CD4-positive, alpha-beta memory T cell (primary cell): ENCODE data around the gene LCE5A. TPM values are rescaled to one million over a fixed set of nuclear protein-coding genes. Genes with fewer than 3 reads are reported as not detected.

Experiments used
- CTCF ChIA-PET: fragments of 350-600 bp; sonication (Branson Sonifier 250); formaldehyde crosslinking; loops from one replicate; lab custom pipeline; 2021; ENCODE audit warnings: inconsistent platforms; ENCODE audit not compliant: partially characterized antibody; lab: Charles Lee
- POLR2A ChIA-PET: fragments of 350-600 bp; sonication (Branson Sonifier 250); formaldehyde crosslinking; loops from one replicate; lab custom pipeline; 2021; ENCODE audit not compliant: partially characterized antibody; lab: Charles Lee
- DNase-seq, 5 donors: peaks; one replicate each; pipeline versions ENCODE4 v3.0.0 to v3.0.0-alpha.2; 2020 to 2022; ENCODE audit warnings: mixed read lengths in 1 of 5
- H3K27ac ChIP-seq: one replicate; pipeline ENCODE4 v1.7.0; 2013; ENCODE audit warnings: low read depth, low read length
- H3K27me3 ChIP-seq: 2 replicates; pipeline ENCODE4 v1.7.0; 2013; ENCODE audit warnings: mild to moderate bottlenecking, low read length, moderate library complexity; ENCODE audit not compliant: insufficient read depth
- H3K36me3 ChIP-seq: 2 replicates; pipeline ENCODE4 v1.7.0; 2013; ENCODE audit warnings: mild to moderate bottlenecking, low read length, moderate library complexity; ENCODE audit not compliant: insufficient read depth
- H3K4me1 ChIP-seq: 2 replicates; pipeline ENCODE4 v1.7.0; 2013; ENCODE audit warnings: mild to moderate bottlenecking, low read length, moderate library complexity; ENCODE audit not compliant: insufficient read depth
- H3K4me3 ChIP-seq, 2 donors: one replicate each; pipeline ENCODE4 v1.7.0; 2013; ENCODE audit warnings: low read length in 2 of 2, mild to moderate bottlenecking in 1 of 2
- H3K9me3 ChIP-seq, 2 donors: one replicate each; pipeline ENCODE4 v1.7.0; 2013; ENCODE audit warnings: low read length in 2 of 2, control low read depth in 1 of 2; ENCODE audit not compliant: control insufficient read depth in 1 of 2
- H3K27ac Mint-ChIP-seq, 7 donors: one replicate each; pipeline ENCODE4 v1.8.0; 2020 to 2021; ENCODE audit warnings: mixed read lengths in 7 of 7, mild to moderate bottlenecking in 6 of 7, inconsistent platforms in 3 of 7, moderate library complexity in 3 of 7
- H3K27me3 Mint-ChIP-seq, 2 donors: one replicate each; pipeline ENCODE4 v1.8.0; 2020 to 2021; ENCODE audit warnings: mixed read lengths in 2 of 2
- H3K36me3 Mint-ChIP-seq, 2 donors: one replicate each; pipeline ENCODE4 v1.8.0; 2020 to 2021; ENCODE audit warnings: mixed read lengths in 2 of 2, inconsistent platforms in 1 of 2, mild to moderate bottlenecking in 1 of 2
- H3K4me1 Mint-ChIP-seq, 4 donors: one replicate each; pipeline ENCODE4 v1.8.0; 2020 to 2021; ENCODE audit warnings: mixed read lengths in 4 of 4, mild to moderate bottlenecking in 1 of 4
- H3K4me3 Mint-ChIP-seq, 8 donors: one replicate each; pipeline ENCODE4 v1.8.0; 2020 to 2021; ENCODE audit warnings: mixed read lengths in 8 of 8, mild to moderate bottlenecking in 7 of 8, moderate library complexity in 6 of 8, inconsistent platforms in 3 of 8
- H3K9me3 Mint-ChIP-seq, 8 donors: one replicate each; pipeline ENCODE4 v1.8.0; 2020 to 2021; ENCODE audit warnings: mixed read lengths in 8 of 8, mild to moderate bottlenecking in 5 of 8, inconsistent platforms in 3 of 8, moderate library complexity in 1 of 8
- intact Hi-C: fragments of 100-400 bp; cut with micrococcal nuclease; formaldehyde crosslinking; loops from one replicate; pipeline ENCODE4 v1.15.1; 2023
- polyA plus RNA-seq, 2 donors: library from polyadenylated mRNA; unstranded; fragments of 300-500 nt; fragmentation: Illumina TruSeq; gene quantifications; one replicate each; pipeline ENCODE4 v1.2.3, GENCODE V29; 2021
- total RNA-seq, 2 experiments: library from RNA; stranded (reverse); gene quantifications; one replicate each; pipeline ENCODE4 v1.2.3, GENCODE V29; 2021

Gene LCE5A
- total and polyA plus RNA-seq, 4 experiments from 2014 or later: not detected

DNA sequence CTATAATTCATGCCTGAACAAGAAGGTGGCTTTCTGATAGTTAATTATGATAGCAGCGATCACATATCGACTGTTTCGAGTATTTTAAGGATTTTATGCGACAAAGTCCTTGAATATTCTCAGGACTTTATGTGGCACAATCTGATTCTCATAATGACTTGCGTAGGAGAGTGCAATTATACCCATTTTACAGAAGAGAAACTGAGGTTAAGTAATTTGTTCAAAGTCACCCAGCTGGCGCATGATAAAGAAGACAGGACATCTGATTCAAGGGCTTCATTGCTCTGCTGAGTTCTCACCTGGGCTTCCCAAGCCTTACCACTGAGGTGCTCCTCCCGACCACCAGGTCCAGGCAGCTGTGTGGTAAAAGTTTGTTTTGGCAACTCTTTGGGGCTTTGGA lies 5.5 kb downstream of the LCE5A start:
- Histone ChIP-seq H3K36me3 (no peaks in the 10 kb centered on the region), H3K27me3 (peaks cover 30% of the 10 kb centered on the region), H3K4me1 (no peaks in the 10 kb centered on the region), H3K9me3 (no peaks in the 10 kb centered on the region), H3K27ac (no peak overlapping the region), H3K4me3 (no peak overlapping the region)
- Mint-ChIP-seq H3K4me3 (no peak overlapping the region), H3K27ac (no peak overlapping the region), H3K9me3 (peaks cover 0 to 3% (median 0%) of the 10 kb centered on the region in 8 donors), H3K36me3 (no peaks in the 10 kb centered on the region), H3K27me3 (peaks cover 41 to 44% of the 10 kb centered on the region in 2 donors), H3K4me1 (peaks cover 4 to 11% (median 6%) of the 10 kb centered on the region in 4 donors)
- intact Hi-C loops: no loop called here
- POLR2A ChIA-PET: no interaction called here
- DNase-seq: no peak
- CTCF ChIA-PET: no interaction called here

DNA sequence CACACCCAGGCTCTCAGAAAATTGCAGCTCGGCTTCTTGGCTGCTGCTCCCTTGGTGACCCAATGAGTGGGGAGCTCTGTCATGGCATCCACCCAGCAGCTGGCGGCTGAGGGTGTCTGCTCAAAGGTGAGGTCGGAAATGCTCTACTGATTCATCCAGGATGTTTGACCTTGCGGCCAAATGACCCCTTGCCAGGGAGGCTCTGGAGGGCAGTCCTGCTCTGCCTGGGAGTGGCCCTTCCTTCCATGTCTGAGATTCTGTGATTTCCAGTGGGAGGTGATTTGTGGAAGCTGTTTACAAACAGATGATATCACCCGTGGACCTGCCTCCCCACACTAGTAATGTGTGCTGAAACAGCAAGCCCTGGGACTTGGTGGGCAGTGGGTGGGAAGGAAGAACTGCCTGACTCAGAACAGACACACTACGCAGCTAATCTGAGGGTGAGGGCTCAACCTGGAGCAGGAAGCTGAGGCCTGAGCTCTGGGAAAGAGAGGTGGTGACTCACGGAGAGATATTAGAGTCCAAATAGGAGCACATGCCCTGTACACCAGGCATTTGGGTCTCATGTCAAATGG lies 6.7 kb downstream of the LCE5A start:
- ChIA-PET POLR2A (no interaction called here), CTCF (no interaction called here)
- no peaks in the 10 kb centered on the region for H3K4me1 ChIP-seq
- no peak overlapping the region for H3K27ac Mint-ChIP-seq
- H3K36me3 Mint-ChIP-seq: no peaks in the 10 kb centered on the region
- no peak overlapping the region for H3K27ac ChIP-seq
- H3K4me3 Mint-ChIP-seq: no peak overlapping the region
- H3K4me1 Mint-ChIP-seq: peaks cover 4 to 11% (median 6%) of the 10 kb centered on the region in 4 donors
- no peaks in the 10 kb centered on the region for H3K9me3 Mint-ChIP-seq
- intact Hi-C loops: no loop called here
- H3K36me3 ChIP-seq: no peaks in the 10 kb centered on the region
- no peaks in the 10 kb centered on the region for H3K9me3 ChIP-seq
- H3K4me3 ChIP-seq: no peak overlapping the region
- H3K27me3 ChIP-seq: peaks cover 30% of the 10 kb centered on the region
- DNase-seq: no peak
- H3K27me3 Mint-ChIP-seq: peaks cover 36% of the 10 kb centered on the region in 2 donors

DNA sequence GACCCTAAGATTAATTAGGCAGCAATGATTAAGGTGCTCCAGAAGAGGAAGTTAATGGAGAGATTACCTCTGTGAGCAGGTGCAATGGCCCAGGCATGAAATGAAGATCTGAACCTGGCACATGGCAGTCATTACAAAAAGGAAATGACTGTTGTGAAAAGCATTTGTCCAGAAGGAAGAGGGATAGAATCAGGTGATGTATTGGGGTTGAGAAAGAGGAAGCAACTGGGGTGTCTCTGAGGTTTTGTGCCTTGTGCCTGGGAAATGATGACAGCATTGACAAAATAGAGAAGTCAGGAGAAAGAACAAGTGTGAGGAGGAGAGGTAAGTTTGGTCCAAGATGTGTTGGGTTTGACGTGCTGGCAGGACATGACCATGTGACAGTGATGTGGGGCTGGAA lies 9.2 kb downstream of the LCE5A start:
- Histone ChIP-seq H3K4me1 (no peaks in the 10 kb centered on the region), H3K4me3 (no peak overlapping the region), H3K9me3 (no peaks in the 10 kb centered on the region), H3K27ac (no peak overlapping the region), H3K27me3 (peaks cover 16% of the 10 kb centered on the region), H3K36me3 (no peaks in the 10 kb centered on the region)
- DNase-seq: no peak
- Mint-ChIP-seq H3K27ac (no peak overlapping the region), H3K27me3 (peaks cover 22 to 24% of the 10 kb centered on the region in 2 donors), H3K9me3 (peaks cover 0 to 5% (median 0%) of the 10 kb centered on the region in 8 donors), H3K36me3 (no peaks in the 10 kb centered on the region), H3K4me1 (peaks cover 2 to 8% (median 3%) of the 10 kb centered on the region in 4 donors), H3K4me3 (no peak overlapping the region)
- intact Hi-C loops: no loop called here
- ChIA-PET CTCF (no interaction called here), POLR2A (no interaction called here)

DNA sequence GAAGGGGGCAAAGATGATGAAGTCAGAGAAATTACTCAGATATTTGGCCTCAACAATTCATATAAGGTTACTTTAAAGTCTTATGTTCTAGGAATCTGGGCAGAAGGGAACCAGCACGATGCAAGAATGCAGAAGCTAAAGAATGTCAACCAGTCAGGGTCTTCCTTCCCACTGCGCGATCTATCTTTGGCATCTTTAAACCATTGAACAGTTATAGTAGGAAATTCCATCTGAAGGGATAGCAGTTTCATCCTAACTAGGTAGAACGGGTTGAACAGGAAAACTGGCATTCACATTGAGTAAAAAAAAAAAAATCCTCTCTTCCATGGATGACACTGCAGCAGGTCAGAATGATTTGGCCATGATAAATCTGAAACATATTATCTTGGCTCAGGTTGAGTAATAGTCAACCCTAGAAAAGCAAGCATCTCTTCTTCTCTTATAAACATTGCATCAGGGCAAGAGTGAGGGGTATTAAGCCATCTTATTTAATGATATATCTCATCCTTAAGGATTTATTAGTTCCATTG lies 10.0 kb downstream of the LCE5A start:
- Mint-ChIP-seq H3K27ac (no peak overlapping the region), H3K9me3 (peaks cover 0 to 5% (median 0%) of the 10 kb centered on the region in 8 donors), H3K27me3 (peaks cover 20 to 21% of the 10 kb centered on the region in 2 donors), H3K4me1 (peaks cover 0 to 4% (median under 1%) of the 10 kb centered on the region in 4 donors), H3K36me3 (no peaks in the 10 kb centered on the region), H3K4me3 (no peak overlapping the region)
- Histone ChIP-seq H3K27ac (no peak overlapping the region), H3K4me3 (no peak overlapping the region), H3K4me1 (no peaks in the 10 kb centered on the region), H3K27me3 (peaks cover 12% of the 10 kb centered on the region), H3K9me3 (no peaks in the 10 kb centered on the region), H3K36me3 (no peaks in the 10 kb centered on the region)
- no peak for DNase-seq
- ChIA-PET POLR2A (no interaction called here), CTCF (no interaction called here)
- intact Hi-C loops: no loop called here

- H3K27me3 Mint-ChIP-seq: peaks cover 17 to 22% of the 10 kb centered on the region in 2 donors
- no peaks in the 10 kb centered on the region for H3K27me3 ChIP-seq
- intact Hi-C loops: no loop called here
- no peak overlapping the region for H3K4me3 ChIP-seq
- no peak overlapping the region for H3K4me3 Mint-ChIP-seq
- no peak for DNase-seq
- no peaks in the 10 kb centered on the region for H3K4me1 ChIP-seq
- no peaks in the 10 kb centered on the region for H3K36me3 ChIP-seq
- no peaks in the 10 kb centered on the region for H3K36me3 Mint-ChIP-seq
- no peak overlapping the region for H3K27ac Mint-ChIP-seq
- peaks cover 0 to 9% (median 1%) of the 10 kb centered on the region in 8 donors for H3K9me3 Mint-ChIP-seq
- H3K27ac ChIP-seq: no peak overlapping the region
- no peaks in the 10 kb centered on the region for H3K4me1 Mint-ChIP-seq
- ChIA-PET CTCF (no interaction called here), POLR2A (no interaction called here)
- no peaks in the 10 kb centered on the region for H3K9me3 ChIP-seq
These were observed 14.6 kb downstream of the LCE5A start for GRCh38 chr1:152525080-152525641.

GRCh38 chr1:152533327-152533938 lies 22.8 kb downstream of the LCE5A start:
- Histone ChIP-seq H3K36me3 (no peaks in the 10 kb centered on the region), H3K9me3 (no peaks in the 10 kb centered on the region), H3K27me3 (no peaks in the 10 kb centered on the region), H3K4me1 (no peaks in the 10 kb centered on the region), H3K4me3 (no peak overlapping the region), H3K27ac (no peak overlapping the region)
- H3K4me1 Mint-ChIP-seq: no peaks in the 10 kb centered on the region
- no peak overlapping the region for H3K27ac Mint-ChIP-seq
- H3K9me3 Mint-ChIP-seq: peaks cover 0 to 7% (median 2%) of the 10 kb centered on the region in 8 donors
- CTCF ChIA-PET: no interaction called here
- POLR2A ChIA-PET: no interaction called here
- H3K36me3 Mint-ChIP-seq: no peaks in the 10 kb centered on the region
- H3K4me3 Mint-ChIP-seq: no peak overlapping the region
- intact Hi-C loops: no loop called here
- peak in 1 of 5 donors; percentile 1 for DNase-seq
- H3K27me3 Mint-ChIP-seq: peaks cover 29 to 36% of the 10 kb centered on the region in 2 donors

DNA sequence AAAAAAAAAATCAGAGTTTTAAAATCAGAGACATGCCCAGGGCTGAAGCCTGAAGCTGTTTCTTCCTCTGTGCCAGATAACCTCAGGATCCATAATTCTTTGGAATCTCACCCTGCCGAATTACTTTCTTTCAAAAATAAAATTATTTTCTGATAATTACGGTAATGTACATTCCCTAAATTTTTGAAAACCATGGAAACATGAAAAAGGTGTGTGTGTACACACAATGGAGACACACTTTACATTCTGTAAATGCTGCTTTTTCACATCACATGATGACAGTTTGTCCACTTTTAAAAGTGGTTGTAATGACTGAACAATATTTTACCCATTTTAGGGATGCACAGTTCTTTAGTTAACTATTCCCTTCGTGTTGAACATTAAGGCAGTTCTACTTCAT lies 25.2 kb downstream of the LCE5A start:
- no peak for DNase-seq
- Mint-ChIP-seq H3K4me1 (no peaks in the 10 kb centered on the region), H3K9me3 (peaks cover 0 to 4% (median 0%) of the 10 kb centered on the region in 8 donors), H3K4me3 (no peak overlapping the region), H3K27me3 (peaks cover 28% of the 10 kb centered on the region in 2 donors), H3K27ac (no peak overlapping the region), H3K36me3 (no peaks in the 10 kb centered on the region)
- no peaks in the 10 kb centered on the region for H3K36me3 ChIP-seq
- no peak overlapping the region for H3K27ac ChIP-seq
- H3K4me3 ChIP-seq: no peak overlapping the region
- ChIA-PET POLR2A (no interaction called here), CTCF (no interaction called here)
- H3K27me3 ChIP-seq: no peaks in the 10 kb centered on the region
- H3K9me3 ChIP-seq: no peaks in the 10 kb centered on the region
- no peaks in the 10 kb centered on the region for H3K4me1 ChIP-seq
- intact Hi-C loops: no loop called here
